IMR-90 (cell line): Measurements from ENCODE around the gene IL10. TPM values are rescaled to one million over a fixed set of nuclear protein-coding genes. Genes with fewer than 3 reads are reported as not detected.

Experiments
- ATAC-seq: fragments of 200-7000 bp; cut with Tn5 transposase; 2 replicates; pipeline ENCODE4 v1.9.1; 2020; ENCODE audit warnings: low read depth, mild to moderate bottlenecking, moderate library complexity
- BruUV-seq: library from RNA; stranded (reverse); fragments of 400-500 nt; replicated peaks from 2 replicates; lab custom pipeline; 2021; lab: Mats Ljungman, UMichigan
- CTCF ChIA-PET: fragments of 300-600 bp; formaldehyde crosslinking; extraction: SDS; loops from one replicate; lab custom pipeline; 2021; ENCODE audit warnings: antibody characterized with exemption; lab: Yijun Ruan, JAX
- POLR2A ChIA-PET: fragments of 300-600 bp; sonication (Branson Sonifier 250); formaldehyde crosslinking; loops from one replicate; lab custom pipeline; 2022; ENCODE audit warnings: antibody characterized with exemption; ENCODE audit not compliant: unreplicated experiment; lab: Charles Lee
- DNase-seq: peaks from one replicate; pipeline ENCODE4 v3.0.0; 2013
- H2AFZ ChIP-seq: replicated peaks from 2 replicates; pipeline ENCODE3; 2013; ENCODE audit warnings: low read length, mild to moderate bottlenecking; ENCODE audit not compliant: poor library complexity
- H2AK5ac ChIP-seq: 2 replicates; pipeline ENCODE4 v1.6.1; 2013; ENCODE audit warnings: low read depth, low read length, inconsistent platforms
- H2AK9ac ChIP-seq: replicated peaks from 2 replicates; pipeline ENCODE3; 2013; ENCODE audit warnings: mild to moderate bottlenecking, low read depth, low read length, moderate library complexity; ENCODE audit not compliant: poor library complexity
- H2BK120ac ChIP-seq: 2 replicates; pipeline ENCODE4 v1.6.1; 2013; ENCODE audit warnings: low read depth, low read length, inconsistent platforms
- H2BK15ac ChIP-seq: 3 replicates; pipeline ENCODE4 v1.6.1; 2013; ENCODE audit warnings: low read depth, low read length, inconsistent platforms
- H2BK20ac ChIP-seq: 2 replicates; pipeline ENCODE4 v1.6.1; 2013; ENCODE audit warnings: low read depth, mild to moderate bottlenecking, inconsistent platforms, low read length, moderate library complexity
- H2BK5ac ChIP-seq: 2 replicates; pipeline ENCODE4 v1.6.1; 2013; ENCODE audit warnings: mild to moderate bottlenecking, low read depth, low read length, inconsistent platforms; ENCODE audit not compliant: poor library complexity, severe bottlenecking
- H3K14ac ChIP-seq: replicated peaks from 2 replicates; pipeline ENCODE4 v1.6.1; 2013; ENCODE audit warnings: low read depth, low read length, inconsistent platforms
- H3K18ac ChIP-seq: 2 replicates; pipeline ENCODE4 v1.6.1; 2013; ENCODE audit warnings: low read depth, low read length, control low read depth
- H3K23ac ChIP-seq: 2 replicates; pipeline ENCODE4 v1.6.1; 2013; ENCODE audit warnings: low read depth, low read length, inconsistent platforms
- H3K27ac ChIP-seq: 2 replicates; pipeline ENCODE4 v1.5.1; 2013; ENCODE audit warnings: mild to moderate bottlenecking, control low read depth, low read length; ENCODE audit not compliant: insufficient read depth
- H3K27me3 ChIP-seq: 2 replicates; pipeline ENCODE4 v1.6.1; 2013; ENCODE audit warnings: low read length; ENCODE audit not compliant: control insufficient read depth, insufficient read depth
- H3K36me3 ChIP-seq: 2 replicates; pipeline ENCODE4 v1.6.1; 2013; ENCODE audit warnings: low read length, mixed read lengths; ENCODE audit not compliant: control insufficient read depth, insufficient read depth
- H3K4ac ChIP-seq: 2 replicates; pipeline ENCODE4 v1.6.1; 2013; ENCODE audit warnings: low read depth, low read length, inconsistent platforms
- H3K4me1 ChIP-seq: 2 replicates; pipeline ENCODE4 v1.6.1; 2013; ENCODE audit warnings: low read length, mixed read lengths; ENCODE audit not compliant: control insufficient read depth, insufficient read depth
- H3K4me2 ChIP-seq: 2 replicates; pipeline ENCODE4 v1.6.1; 2013; ENCODE audit warnings: low read depth, mild to moderate bottlenecking, control low read depth, low read length, moderate library complexity
- H3K4me3 ChIP-seq: 2 replicates; pipeline ENCODE4 v1.5.1; 2013; ENCODE audit warnings: low read depth, mild to moderate bottlenecking, control low read depth, low read length, moderate library complexity; ENCODE audit not compliant: insufficient read depth
- H3K56ac ChIP-seq: 2 replicates; pipeline ENCODE4 v1.6.1; 2013; ENCODE audit warnings: low read length, inconsistent platforms; ENCODE audit not compliant: insufficient read depth; ENCODE audit errors: extremely low read depth
- H3K79me1 ChIP-seq, 2 experiments: 2 replicates each; pipeline ENCODE4 v1.6.1; 2013; ENCODE audit warnings: low read length in 2 of 2, inconsistent platforms in 1 of 2, low read depth in 1 of 2
- H3K9ac ChIP-seq: 2 replicates; pipeline ENCODE4 v1.6.1; 2013; ENCODE audit warnings: low read depth, low read length, control low read depth
- H3K9me1 ChIP-seq: 2 replicates; pipeline ENCODE4 v1.6.1; 2013; ENCODE audit warnings: low read length, inconsistent platforms; ENCODE audit not compliant: insufficient read depth
- H3K9me3 ChIP-seq: 2 replicates; pipeline ENCODE4 v1.6.1; 2013; ENCODE audit warnings: low read length; ENCODE audit not compliant: control insufficient read depth, insufficient read depth
- H4K20me1 ChIP-seq: 2 replicates; pipeline ENCODE4 v1.6.1; 2013; ENCODE audit warnings: low read length, inconsistent platforms; ENCODE audit not compliant: insufficient read depth
- H4K5ac ChIP-seq: 2 replicates; pipeline ENCODE4 v1.6.1; 2013; ENCODE audit warnings: mild to moderate bottlenecking, low read depth, low read length, control low read depth
- H4K8ac ChIP-seq, 2 experiments: 2 replicates each; pipeline ENCODE4 v1.6.1; 2013; ENCODE audit warnings: low read depth in 2 of 2, low read length in 2 of 2, control low read depth in 1 of 2, inconsistent platforms in 1 of 2
- H4K91ac ChIP-seq: 2 replicates; pipeline ENCODE4 v1.6.1; 2013; ENCODE audit warnings: low read depth, low read length, inconsistent platforms; ENCODE audit not compliant: insufficient read depth
- MAFK ChIP-seq: IDR thresholded peaks from 2 replicates; pipeline ENCODE4 v1.6.1; 2012; ENCODE audit warnings: low read depth, low read length, improper control_type of control experiment
- POLR2A ChIP-seq: IDR thresholded peaks from 2 replicates; pipeline ENCODE4 v1.6.1; 2012; ENCODE audit warnings: mild to moderate bottlenecking, low read depth, low read length
- WGBS, 2 experiments: methylation state at CpG; one replicate each; pipeline versions ENCODE4 v1.1.5 to v1.1.7; 2013; ENCODE audit warnings: missing lambda C conversion rate in 2 of 2; ENCODE audit not compliant: insufficient read length in 1 of 2; ENCODE audit errors: extremely low coverage in 2 of 2; 5-methylcytosine and 5-hydroxymethylcytosine counted together
- dilution Hi-C: fragments of 300-500 bp; cut with HindIII; formaldehyde crosslinking; loops from one replicate; pipeline ENCODE4 v1.14.3; 2018; ENCODE audit warnings: low sequenced_read_pairs; ENCODE audit not compliant: unreplicated experiment
- in situ Hi-C: fragments of 300-500 bp; cut with MboI; formaldehyde crosslinking; loops from 3 replicates; pipeline ENCODE4 v1.14.3; 2019; ENCODE audit warnings: low sequenced_read_pairs, inconsistent platforms, mixed read lengths
- intact Hi-C: fragments of 100-400 bp; cut with micrococcal nuclease; formaldehyde crosslinking; loops from 2 replicates; pipeline ENCODE4 v1.10.0; 2022
- polyA plus RNA-seq, 3 experiments: library from polyadenylated mRNA; depleted of rRNA; stranded (reverse); fragments of >200 nt; gene quantifications; 2 replicates each; pipeline ENCODE4 v1.2.3, GENCODE V29; 2012; ENCODE audit warnings: low replicate concordance in 1 of 3
- total RNA-seq: library from RNA; depleted of rRNA; stranded (reverse); fragments of >200 nt; gene quantifications from 2 replicates; pipeline ENCODE4 v1.2.3, GENCODE V29; 2012

The IL10 gene
- total and polyA plus RNA-seq, 2 of the 4 experiments (the other 2 are of a cell fraction): not detected

GRCh38 chr1:206735553-206736031 lies 36.7 kb downstream of the IL10 start:
- Histone ChIP-seq H3K36me3 (peaks cover 43% of the 10 kb centered on the region), H3K18ac (no peak overlapping the region), H4K8ac (no peak overlapping the region), H2BK120ac (0 out of 2 replicates have a peak overlapping the region, but pooled peaks have one; percentile 18), H2BK15ac (no peak overlapping the region), H2AFZ (no peak overlapping the region), H3K79me1 (peaks cover 5 to 52% of the 10 kb centered on the region in 2 experiments; a peak in 3 of 4 replicates), H4K5ac (no peak overlapping the region), H4K91ac (no peak overlapping the region), H2AK5ac (no peak overlapping the region), H3K9me3 (no peaks in the 10 kb centered on the region), H3K9me1 (peaks cover 18% of the 10 kb centered on the region), H3K27ac (no peak overlapping the region), H3K4ac (peak overlapping the region; percentile 4; the same call in 1 of the 2 replicates), H2BK20ac (no peak overlapping the region), H3K9ac (no peak overlapping the region), H3K4me3 (no peak overlapping the region), H4K20me1 (peaks cover 15% of the 10 kb centered on the region; the same call in 1 of the 2 replicates), H3K14ac (no peak overlapping the region), H3K56ac (no peak overlapping the region), H3K4me1 (peaks cover 13% of the 10 kb centered on the region), H3K23ac (no peak overlapping the region), H3K4me2 (no peak overlapping the region), H2BK5ac (no peak overlapping the region), H2AK9ac (peak overlapping the region; percentile 34), H3K27me3 (no peaks in the 10 kb centered on the region)
- ChIA-PET POLR2A (no interaction called here), CTCF (interaction anchor here (0.7 to 2.9 kb wide), 5 partner anchors 26 to 177 kb away, joined by 3 to 17 read pairs (median 4); no protein-coding TSS in a partner anchor)
- peak; percentile 50 for DNase-seq
- dilution Hi-C loops (no loop called here), in situ Hi-C loops (loop anchor here (5.0 kb wide), 2 partner anchors 72 to 177 kb away; no protein-coding TSS in a partner anchor), intact Hi-C loops (loop anchor here (5.0 to 10.0 kb wide), 2 partner anchors 249 to 767 kb away; no protein-coding TSS in a partner anchor)
- TF ChIP-seq POLR2A (no peak), MAFK (peak; percentile 25; the same call in 1 of the 2 replicates)
- ATAC-seq: no peak
- no TSS peak for BruUV-seq
- WGBS, 2 experiments: 50% methylated on average over 2 of the region's 5 CpGs; no CpG with 5 or more reads in 1 of the 2 experiments
